HEK293 (cell line): Measurements from ENCODE around the gene LSM14B.

Experiments
- CTCF ChIA-PET: fragments of 350-600 bp; formaldehyde crosslinking; extraction: SDS; loops from one replicate; lab custom pipeline; 2021; ENCODE audit warnings: antibody characterized with exemption; lab: Yijun Ruan, JAX
- POLR2A ChIA-PET: fragments of 300-600 bp; formaldehyde crosslinking; extraction: SDS; loops from one replicate; lab custom pipeline; 2020; ENCODE audit warnings: antibody characterized with exemption, inconsistent platforms; lab: Yijun Ruan, JAX
- H3K27ac ChIP-seq: fragments of 200-500 bp; sonication (Bioruptor generic); 2 replicates; pipeline ENCODE4 v1.5.1; 2014; ENCODE audit warnings: low read depth, low read length, control low read depth, inconsistent platforms; ENCODE audit errors: extremely low read depth
- H3K36me3 ChIP-seq, 2 experiments: fragments of 200-500 bp in 1 of 2; sonication (Bioruptor generic) in 1 of 2; 1 replicate in 1 of 2; 2 replicates in 1 of 2; pipeline ENCODE4 v1.5.1; 2014 to 2017; ENCODE audit warnings: inconsistent platforms in 2 of 2, low read length in 2 of 2; ENCODE audit not compliant: control insufficient read depth in 2 of 2, insufficient read depth in 1 of 2
- H3K4me1 ChIP-seq: fragments of 200-500 bp; sonication (Bioruptor generic); 2 replicates; pipeline ENCODE4 v1.5.1; 2014; ENCODE audit warnings: mild to moderate bottlenecking, low read length, inconsistent platforms; ENCODE audit not compliant: control insufficient read depth, insufficient read depth
- H3K4me3 ChIP-seq: 2 replicates; pipeline ENCODE4 v1.5.1; 2011; ENCODE audit warnings: low read depth, mild to moderate bottlenecking, control low read depth, low read length, moderate library complexity
- H3K9me3 ChIP-seq: fragments of 200-500 bp; sonication (Bioruptor generic); 2 replicates; pipeline ENCODE4 v1.5.1; 2014; ENCODE audit warnings: low read depth, low read length, inconsistent platforms; ENCODE audit not compliant: control insufficient read depth, insufficient read depth
- AEBP2 ChIP-seq: fragments of 450-650 bp; formaldehyde crosslinking; IDR thresholded peaks from 2 replicates; pipeline ENCODE4 v1.5.1; 2016; ENCODE audit warnings: missing biosample characterization, missing genetic modification characterization, borderline replicate concordance
- ATF2 ChIP-seq: fragments of 450-650 bp; formaldehyde crosslinking; IDR thresholded peaks from 2 replicates; pipeline ENCODE4 v1.5.1; 2016; ENCODE audit warnings: missing biosample characterization, missing genetic modification characterization, low read depth
- BCL6B ChIP-seq: fragments of 450-650 bp; formaldehyde crosslinking; IDR thresholded peaks from 2 replicates; pipeline ENCODE4 v1.5.1; 2017; ENCODE audit warnings: missing biosample characterization, missing genetic modification characterization
- ELK4 ChIP-seq: IDR thresholded peaks from 2 replicates; pipeline ENCODE4 v1.6.1; 2011; ENCODE audit warnings: mild to moderate bottlenecking, low read depth, low read length, borderline replicate concordance
- IKZF3 ChIP-seq: fragments of 450-650 bp; IDR thresholded peaks from 2 replicates; pipeline ENCODE4 v1.5.0; 2018; ENCODE audit warnings: missing biosample characterization, mild to moderate bottlenecking, missing genetic modification characterization, moderate library complexity
- PRDM1 ChIP-seq: fragments of 450-650 bp; formaldehyde crosslinking; IDR thresholded peaks from 2 replicates; pipeline ENCODE4; 2016; ENCODE audit warnings: missing biosample characterization, missing genetic modification characterization
- REST ChIP-seq: fragments of 450-650 bp; formaldehyde crosslinking; IDR thresholded peaks from 2 replicates; pipeline ENCODE4 v1.5.1; 2016; ENCODE audit warnings: missing biosample characterization, missing genetic modification characterization
- SCRT2 ChIP-seq: fragments of 450-650 bp; formaldehyde crosslinking; IDR thresholded peaks from 2 replicates; pipeline ENCODE4 v1.5.1; 2016; ENCODE audit warnings: missing biosample characterization, missing genetic modification characterization
- TCF7L2 ChIP-seq: IDR thresholded peaks from 2 replicates; pipeline ENCODE4 v1.6.1; 2011; ENCODE audit warnings: low read depth, mild to moderate bottlenecking, inconsistent platforms, low read length, moderate library complexity, borderline replicate concordance
- WT1 ChIP-seq: fragments of 450-650 bp; formaldehyde crosslinking; IDR thresholded peaks from 2 replicates; pipeline ENCODE4 v1.5.1; 2016; ENCODE audit warnings: missing biosample characterization, missing genetic modification characterization
- ZBTB1 ChIP-seq: fragments of 450-650 bp; formaldehyde crosslinking; IDR thresholded peaks from 2 replicates; pipeline ENCODE4 v1.5.1; 2016; ENCODE audit warnings: missing biosample characterization, missing genetic modification characterization
- ZBTB7A ChIP-seq: fragments of 450-650 bp; formaldehyde crosslinking; IDR thresholded peaks from 2 replicates; pipeline ENCODE4 v1.5.1; 2016; ENCODE audit warnings: low read depth, missing biosample characterization, missing genetic modification characterization
- ZFP41 ChIP-seq: fragments of 450-650 bp; formaldehyde crosslinking; IDR thresholded peaks from 2 replicates; pipeline ENCODE4 v1.5.1; 2016; ENCODE audit warnings: missing biosample characterization, missing genetic modification characterization, borderline replicate concordance
- ZNF10 ChIP-seq: fragments of 450-650 bp; formaldehyde crosslinking; IDR thresholded peaks from 2 replicates; pipeline ENCODE4 v1.5.1; 2017; ENCODE audit warnings: missing biosample characterization, missing genetic modification characterization
- ZNF121 ChIP-seq: fragments of 450-650 bp; formaldehyde crosslinking; IDR thresholded peaks from 2 replicates; pipeline ENCODE4 v1.5.1; 2016; ENCODE audit warnings: missing biosample characterization, missing genetic modification characterization
- ZNF148 ChIP-seq: fragments of 450-650 bp; formaldehyde crosslinking; IDR thresholded peaks from 2 replicates; pipeline ENCODE4 v1.5.0; 2017; ENCODE audit warnings: missing biosample characterization, missing genetic modification characterization, borderline replicate concordance
- ZNF2 ChIP-seq: fragments of 450-650 bp; formaldehyde crosslinking; IDR thresholded peaks from 2 replicates; pipeline ENCODE4 v1.5.1; 2016; ENCODE audit warnings: missing biosample characterization, missing genetic modification characterization
- ZNF24 ChIP-seq: fragments of 450-650 bp; formaldehyde crosslinking; IDR thresholded peaks from 2 replicates; pipeline ENCODE4 v1.5.1; 2016; ENCODE audit warnings: missing biosample characterization, missing genetic modification characterization
- ZNF391 ChIP-seq: fragments of 450-650 bp; formaldehyde crosslinking; IDR thresholded peaks from 2 replicates; pipeline ENCODE4 v1.5.1; 2016; ENCODE audit warnings: low read depth, missing biosample characterization, missing genetic modification characterization, borderline replicate concordance
- ZNF473 ChIP-seq: fragments of 450-650 bp; formaldehyde crosslinking; IDR thresholded peaks from 2 replicates; pipeline ENCODE4 v1.5.1; 2017; ENCODE audit warnings: missing biosample characterization, missing genetic modification characterization
- ZNF501 ChIP-seq: fragments of 450-650 bp; formaldehyde crosslinking; IDR thresholded peaks from 2 replicates; pipeline ENCODE4 v1.5.1; 2016; ENCODE audit warnings: missing biosample characterization, missing genetic modification characterization
- ZNF610 ChIP-seq: fragments of 450-650 bp; formaldehyde crosslinking; IDR thresholded peaks from 2 replicates; pipeline ENCODE4 v1.5.1; 2016; ENCODE audit warnings: missing biosample characterization, missing genetic modification characterization, borderline replicate concordance
- ZNF624 ChIP-seq: fragments of 450-650 bp; formaldehyde crosslinking; IDR thresholded peaks from 2 replicates; pipeline ENCODE4 v1.5.1; 2017; ENCODE audit warnings: missing biosample characterization, missing genetic modification characterization
- ZNF76 ChIP-seq: fragments of 450-650 bp; formaldehyde crosslinking; IDR thresholded peaks from 2 replicates; pipeline ENCODE4; 2016; ENCODE audit warnings: low read depth, missing biosample characterization, missing genetic modification characterization, borderline replicate concordance
- ZNF777 ChIP-seq: fragments of 450-650 bp; formaldehyde crosslinking; IDR thresholded peaks from 2 replicates; pipeline ENCODE4 v1.5.1; 2017; ENCODE audit warnings: missing biosample characterization, missing genetic modification characterization, borderline replicate concordance

LSM14B gene

GRCh38 chr20:62143957-62144825, 21.9 kb downstream of the LSM14B start:
- ChIA-PET CTCF (interaction anchor here (2.3 kb wide), 1 partner anchor 13 kb away, joined by 9 read pairs; no protein-coding TSS in a partner anchor), POLR2A (interaction anchor here (0.6 kb wide), 1 partner anchor 23 kb away, joined by 3 read pairs; no protein-coding TSS in a partner anchor)
- Histone ChIP-seq H3K4me3 (peak overlapping the region; percentile 89), H3K36me3 (peaks cover 0 to 40% of the 10 kb centered on the region in 2 experiments; a peak in 2 of 3 replicates), H3K4me1 (no peaks in the 10 kb centered on the region), H3K9me3 (no peaks in the 10 kb centered on the region), H3K27ac (peak overlapping the region; percentile 84; the same call in 1 of the 2 replicates)
- TF ChIP-seq BCL6B (tag by site-specific recombination) = no peak
- no peak for TF ChIP-seq ZNF148
- TF ChIP-seq ZNF2 (tag by site-specific recombination) = no peak
- no peak for TF ChIP-seq ZNF76 (tag by site-specific recombination)
- no peak for TF ChIP-seq ZNF624
- no peak for TF ChIP-seq ZNF10 (tag by site-specific recombination)
- no peak for TF ChIP-seq WT1
- no peak for TF ChIP-seq ZNF24
- no peak for TF ChIP-seq ZBTB1
- TF ChIP-seq ZNF777 (tag by site-specific recombination) = no peak
- no peak for TF ChIP-seq ZNF610
- no peak for TF ChIP-seq ZNF473 (tag by site-specific recombination)
- TF ChIP-seq ZBTB7A (tag by site-specific recombination) = 0 out of 2 replicates have a peak, but pooled peaks have one; percentile 52
- TF ChIP-seq IKZF3 (tag by site-specific recombination) = no peak
- TF ChIP-seq REST (tag by site-specific recombination) = no peak
- no peak for TF ChIP-seq ZNF501 (tag by site-specific recombination)
- TF ChIP-seq ZNF121 (tag by site-specific recombination) = no peak
- TF ChIP-seq SCRT2 (tag by site-specific recombination) = no peak
- TF ChIP-seq TCF7L2 = no peak
- TF ChIP-seq AEBP2 = no peak
- TF ChIP-seq PRDM1 (tag by site-specific recombination) = no peak
- TF ChIP-seq ELK4 = no peak
- no peak for TF ChIP-seq ATF2
- TF ChIP-seq ZFP41 (tag by site-specific recombination) = no peak
- 0 out of 2 replicates have a peak, but pooled peaks have one; percentile 16 for TF ChIP-seq ZNF391
